ENCODE measurements around the gene KCNT1. TPM values are rescaled to one million over a fixed set of nuclear protein-coding genes. Genes with fewer than 3 reads are reported as not detected.

The KCNT1 gene
- total RNA-seq, 4 donors from 2014 or later: 0.28 to 0.52 TPM; not detected in 2

DNA sequence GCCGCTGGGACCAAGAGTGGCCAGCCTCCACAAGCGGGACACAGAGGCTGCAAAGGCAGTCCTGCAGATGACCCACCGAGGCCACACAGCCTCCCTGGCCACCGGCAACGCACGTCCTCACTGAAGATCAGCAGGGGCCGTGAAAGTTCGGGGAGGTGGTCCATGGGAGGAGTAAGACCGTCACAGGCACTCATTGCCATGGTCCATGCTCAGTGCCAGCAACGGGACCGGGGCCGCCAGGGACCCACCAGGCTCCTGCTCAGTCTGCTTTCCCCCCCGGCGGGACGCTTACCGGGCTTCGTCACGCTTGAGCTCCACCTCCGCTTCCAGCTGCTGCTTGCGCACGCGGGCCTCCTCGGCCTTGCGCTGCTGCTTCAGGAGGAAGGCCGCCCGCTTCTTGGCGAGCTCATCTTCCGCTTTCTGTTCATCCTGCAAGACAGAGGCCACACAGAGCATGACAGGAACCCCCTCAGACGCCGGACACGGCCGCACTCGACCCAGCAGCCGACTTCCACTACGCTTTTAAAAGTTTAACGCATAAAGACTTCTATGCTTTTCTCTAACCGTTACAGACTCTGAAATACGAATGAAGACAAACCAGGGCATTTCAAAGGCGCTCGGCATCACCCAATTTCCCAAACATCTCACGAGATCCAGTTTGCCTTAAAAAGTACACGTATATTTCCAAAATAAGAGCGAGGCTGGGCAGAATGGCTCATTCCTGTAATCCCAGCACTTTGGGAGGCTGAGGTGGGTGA, 116.9 kb downstream of the KCNT1 start:
- Histone ChIP-seq H3K27me3 (no peaks in the 10 kb centered on the region), H3K9me3 (no peaks in the 10 kb centered on the region), H3K27ac (no peak overlapping the region), H3K4me3 (no peak overlapping the region), H3K36me3 (no peaks in the 10 kb centered on the region), H3K4me1 (no peaks in the 10 kb centered on the region)
- TF ChIP-seq, protein P1, sequence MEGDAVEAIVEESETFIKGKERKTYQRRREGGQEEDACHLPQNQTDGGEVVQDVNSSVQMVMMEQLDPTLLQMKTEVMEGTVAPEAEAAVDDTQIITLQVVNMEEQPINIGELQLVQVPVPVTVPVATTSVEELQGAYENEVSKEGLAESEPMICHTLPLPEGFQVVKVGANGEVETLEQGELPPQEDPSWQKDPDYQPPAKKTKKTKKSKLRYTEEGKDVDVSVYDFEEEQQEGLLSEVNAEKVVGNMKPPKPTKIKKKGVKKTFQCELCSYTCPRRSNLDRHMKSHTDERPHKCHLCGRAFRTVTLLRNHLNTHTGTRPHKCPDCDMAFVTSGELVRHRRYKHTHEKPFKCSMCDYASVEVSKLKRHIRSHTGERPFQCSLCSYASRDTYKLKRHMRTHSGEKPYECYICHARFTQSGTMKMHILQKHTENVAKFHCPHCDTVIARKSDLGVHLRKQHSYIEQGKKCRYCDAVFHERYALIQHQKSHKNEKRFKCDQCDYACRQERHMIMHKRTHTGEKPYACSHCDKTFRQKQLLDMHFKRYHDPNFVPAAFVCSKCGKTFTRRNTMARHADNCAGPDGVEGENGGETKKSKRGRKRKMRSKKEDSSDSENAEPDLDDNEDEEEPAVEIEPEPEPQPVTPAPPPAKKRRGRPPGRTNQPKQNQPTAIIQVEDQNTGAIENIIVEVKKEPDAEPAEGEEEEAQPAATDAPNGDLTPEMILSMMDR (IDR thresholded peaks at IDR 0.05): no peak
- TF ChIP-seq POLR2A (IDR thresholded peaks at IDR 0.05): no peak
- intact Hi-C loops (cut with DNase I; ENCODE audit: low total_unique reads): no loop called here
- no peak for DNase-seq

DNA sequence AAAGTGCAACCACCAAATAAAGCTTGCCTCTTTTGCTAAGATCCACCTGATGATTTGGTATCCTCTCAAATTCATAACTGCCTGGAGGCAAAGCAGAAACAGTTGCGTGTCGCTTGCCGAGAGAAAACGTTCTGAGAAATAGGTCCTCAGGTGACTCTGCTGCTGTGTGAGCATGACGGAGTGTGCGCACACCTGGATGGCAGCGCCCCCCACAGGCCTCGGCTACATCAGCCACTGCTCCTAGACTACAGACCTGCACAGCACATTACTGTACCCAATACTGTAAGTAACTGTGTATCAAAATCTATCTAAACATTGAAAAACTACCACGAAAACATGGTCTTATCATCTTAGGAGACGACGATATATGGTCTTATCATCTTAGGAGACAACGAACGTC, 117.9 kb downstream of the KCNT1 start:
- TF ChIP-seq, protein P1 (IDR thresholded peaks at IDR 0.05): no peak
- TF ChIP-seq POLR2A (IDR thresholded peaks at IDR 0.05): no peak
- H3K36me3 ChIP-seq: no peaks in the 10 kb centered on the region

DNA sequence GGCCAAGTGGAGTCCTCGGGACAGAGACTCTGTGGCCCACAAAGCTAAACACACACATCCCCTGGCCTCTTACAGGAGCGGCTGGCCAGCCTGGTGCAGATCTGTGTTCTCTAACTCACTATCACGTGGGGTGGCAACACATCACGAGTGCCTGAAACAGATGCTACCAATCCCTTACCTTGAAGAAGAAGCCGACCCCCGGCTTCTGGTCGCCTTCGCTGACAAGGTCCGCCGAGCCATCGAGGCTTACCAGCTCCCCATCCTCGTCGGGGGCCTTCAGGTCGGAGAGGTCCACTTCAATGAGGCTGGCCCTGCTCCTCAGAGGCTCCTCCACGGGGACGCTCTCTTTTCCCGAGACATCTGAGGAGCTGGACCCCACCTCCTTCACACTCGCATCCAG, 118.7 kb downstream of the KCNT1 start:
- no peak for DNase-seq
- H3K36me3 ChIP-seq: no peaks in the 10 kb centered on the region
- TF ChIP-seq, protein P1 (IDR thresholded peaks at IDR 0.05): no peak
- no peak for TF ChIP-seq POLR2A (IDR thresholded peaks at IDR 0.05)

More for the DNA sequence above, 117.9 kb downstream of the KCNT1 start:
- Histone ChIP-seq H3K9me3 (no peaks in the 10 kb centered on the region), H3K4me1 (no peaks in the 10 kb centered on the region), H3K27ac (no peak overlapping the region), H3K4me3 (no peak overlapping the region), H3K27me3 (no peaks in the 10 kb centered on the region)
- no peak for DNase-seq
- intact Hi-C loops (cut with DNase I; ENCODE audit: low total_unique reads): no loop called here

DNA sequence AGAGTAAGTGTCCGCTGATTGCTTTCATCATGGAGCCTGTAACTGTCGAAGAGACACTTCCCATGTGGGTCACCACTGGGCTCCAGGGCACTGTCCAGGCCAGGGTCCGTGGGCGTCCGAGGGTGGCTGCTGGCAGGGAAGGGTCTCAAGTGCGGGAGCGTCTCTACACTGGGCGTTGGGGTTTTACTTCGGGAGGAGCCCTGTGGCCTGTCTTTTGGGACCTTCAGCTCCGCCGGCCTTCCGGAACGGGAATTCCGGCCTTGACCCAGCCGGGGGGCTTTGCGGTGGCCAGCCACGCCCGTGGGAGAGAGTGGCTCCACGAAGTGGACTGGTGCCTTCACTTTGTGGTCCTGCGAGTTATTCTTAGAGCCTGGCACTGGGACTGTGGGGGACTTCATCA, 119.1 kb downstream of the KCNT1 start:
- TF ChIP-seq, protein P1 (IDR thresholded peaks at IDR 0.05): no peak
- TF ChIP-seq POLR2A (IDR thresholded peaks at IDR 0.05): no peak
- no peaks in the 10 kb centered on the region for H3K4me1 ChIP-seq
- H3K27me3 ChIP-seq: no peaks in the 10 kb centered on the region
- H3K36me3 ChIP-seq: no peaks in the 10 kb centered on the region
- no peak for DNase-seq
- no peak overlapping the region for H3K4me3 ChIP-seq
- intact Hi-C loops (cut with DNase I; ENCODE audit: low total_unique reads): no loop called here
- no peaks in the 10 kb centered on the region for H3K9me3 ChIP-seq
- H3K27ac ChIP-seq: no peak overlapping the region

More for the DNA sequence above, 118.7 kb downstream of the KCNT1 start:
- Histone ChIP-seq H3K27ac (no peak overlapping the region), H3K27me3 (no peaks in the 10 kb centered on the region), H3K4me1 (no peaks in the 10 kb centered on the region), H3K9me3 (no peaks in the 10 kb centered on the region), H3K4me3 (no peak overlapping the region)
- intact Hi-C loops (cut with DNase I; ENCODE audit: low total_unique reads): no loop called here

DNA sequence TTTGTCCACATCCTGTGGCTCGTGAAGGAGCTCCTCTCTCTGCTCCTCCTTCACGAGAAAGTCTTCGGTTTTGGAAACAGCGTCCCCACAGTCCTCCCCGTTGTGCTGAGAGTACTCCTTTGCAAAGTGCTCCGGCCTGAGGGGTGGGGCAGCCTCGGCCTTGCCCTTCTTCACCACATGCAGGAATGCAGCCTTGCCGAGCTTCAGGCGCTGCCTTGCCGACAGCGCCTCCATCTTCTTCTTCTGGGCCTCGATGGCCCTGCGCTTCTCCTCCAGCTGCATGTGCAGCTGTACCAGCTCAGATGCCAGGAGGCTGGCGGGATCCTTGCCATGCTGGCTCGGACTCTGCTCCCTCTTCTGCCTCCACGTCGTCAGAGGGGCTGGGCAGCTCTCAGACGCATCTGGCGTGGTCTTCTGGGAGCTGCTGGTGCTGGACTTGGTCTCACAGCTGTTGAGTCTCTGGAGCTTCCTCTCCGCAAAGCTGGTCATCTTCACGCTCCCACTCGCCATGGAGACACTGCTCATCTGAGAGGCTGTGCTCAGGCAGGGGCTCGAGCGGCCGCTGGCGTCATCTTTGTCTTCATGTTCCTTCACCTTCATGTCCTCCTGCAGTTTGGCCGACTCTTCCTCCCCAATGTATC, 119.9 kb downstream of the KCNT1 start:
- Histone ChIP-seq H3K36me3 (no peaks in the 10 kb centered on the region), H3K4me1 (no peaks in the 10 kb centered on the region), H3K4me3 (no peak overlapping the region), H3K27me3 (no peaks in the 10 kb centered on the region), H3K27ac (no peak overlapping the region), H3K9me3 (no peaks in the 10 kb centered on the region)
- no peak for DNase-seq
- intact Hi-C loops (cut with DNase I; ENCODE audit: low total_unique reads): no loop called here
- no peak for TF ChIP-seq POLR2A (IDR thresholded peaks at IDR 0.05)
- TF ChIP-seq, protein P1 (IDR thresholded peaks at IDR 0.05): no peak

All from uterus (tissue), 4 donors.